Activated CD4-positive, alpha-beta T cell treated with anti-CD3 and anti-CD28 coated beads, Interleukin-2, amount 50 U/mL, for 24 hours (primary cell): ENCODE measurements around the gene DEPDC5.

Experiments
- DNase-seq, 2 donors: peaks; one replicate each; pipeline ENCODE4 v3.0.0-alpha.2; 2020; ENCODE audit warnings: low read depth in 1 of 2, low spot score in 1 of 2

Gene DEPDC5

GRCh38 chr22:31945443-31945855 is 191.6 kb downstream of the DEPDC5 start:
- DNase-seq = no peak

DNA sequence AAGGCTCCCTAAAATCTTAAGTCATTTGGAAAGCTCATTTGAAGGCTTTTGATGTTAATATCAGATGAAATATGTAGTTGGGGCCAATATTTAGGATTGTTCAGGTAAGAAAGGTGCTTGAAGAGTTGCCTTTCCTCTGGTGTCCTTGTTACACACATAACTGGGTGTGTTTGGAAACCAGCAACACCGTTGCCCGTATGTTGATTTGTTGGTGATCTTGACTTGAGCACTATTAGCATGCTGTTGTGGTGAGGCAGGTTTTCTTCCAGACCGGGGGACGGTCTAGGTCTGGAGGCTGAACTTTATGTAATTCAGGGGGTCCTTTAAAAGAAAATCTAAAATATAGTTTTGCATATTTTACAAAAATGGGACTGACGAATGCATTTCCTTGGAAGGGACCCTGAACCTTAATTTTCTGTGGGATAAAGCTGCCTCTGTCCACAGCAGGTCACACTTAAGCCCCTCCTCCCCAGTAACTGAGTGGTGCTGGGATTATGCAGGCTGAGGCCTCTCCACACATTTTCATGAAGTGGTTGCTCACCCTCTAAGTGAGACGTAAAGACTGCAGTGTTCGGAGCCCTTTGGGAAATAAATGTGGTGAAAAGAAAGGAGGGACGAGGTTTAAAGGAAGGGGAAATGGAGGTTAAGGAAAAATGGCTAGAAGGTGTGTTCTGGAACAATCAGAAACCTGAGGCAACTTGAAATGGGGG is 192.3 kb downstream of the DEPDC5 start:
- no peak for DNase-seq

DNA sequence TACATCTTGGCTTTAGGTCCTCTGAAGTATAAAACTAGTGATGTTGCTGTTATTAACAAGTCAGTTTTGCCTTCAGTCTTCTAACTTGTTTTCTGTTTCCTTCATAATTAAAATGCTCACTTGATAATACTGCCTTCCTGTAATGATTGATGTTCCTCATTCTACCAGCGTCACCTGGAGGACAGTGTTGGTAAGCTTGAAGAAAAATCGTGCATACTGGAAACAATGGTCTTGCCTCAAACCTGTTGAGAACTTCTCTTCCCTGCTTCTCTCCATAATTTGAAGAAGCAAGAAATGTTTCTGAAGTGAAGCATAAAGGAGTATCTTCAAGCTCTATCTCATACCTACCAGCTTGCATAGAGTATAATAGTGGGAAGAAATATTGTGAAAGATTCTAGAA is 193.5 kb downstream of the DEPDC5 start:
- no peak for DNase-seq

DNA sequence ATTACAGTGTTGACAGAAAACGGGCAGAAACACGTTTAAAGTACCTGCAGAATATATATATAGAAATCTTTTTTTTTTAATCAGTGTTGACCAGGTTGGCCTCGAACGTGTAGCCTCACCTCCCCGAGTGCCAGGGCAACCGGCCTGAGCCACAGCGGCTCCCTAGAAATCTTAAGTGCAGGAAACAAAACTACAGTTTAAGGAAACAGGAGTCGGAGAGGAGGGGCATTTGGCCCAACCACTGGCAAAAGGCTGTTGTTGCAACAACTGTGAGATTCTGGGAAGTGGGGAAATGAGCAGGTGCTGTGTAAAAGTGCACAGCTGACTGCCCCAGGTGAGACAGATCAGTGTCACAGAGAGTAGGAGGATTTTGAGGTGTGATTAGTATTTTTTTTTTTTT is 194.2 kb downstream of the DEPDC5 start:
- DNase-seq = no peak

DNA sequence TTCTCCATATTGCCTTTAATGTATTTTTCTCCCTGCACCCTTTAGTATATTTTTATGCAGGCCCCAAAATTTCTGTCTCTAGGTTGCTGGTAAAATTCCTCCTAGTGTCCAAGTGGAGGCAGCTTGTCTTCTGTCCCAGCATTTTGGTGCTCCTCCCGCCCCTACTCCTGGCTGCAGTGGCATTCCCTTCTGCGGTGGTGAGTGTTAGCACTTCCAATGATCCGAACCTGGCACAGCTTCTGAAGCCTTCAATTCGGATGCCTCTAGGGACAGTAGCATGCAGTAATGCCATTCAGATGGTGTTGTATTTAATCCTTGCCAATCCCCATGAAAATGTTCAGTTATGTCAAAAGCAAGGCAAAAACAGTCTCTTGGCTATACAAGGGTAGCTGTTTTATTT is 196.4 kb downstream of the DEPDC5 start:
- no peak for DNase-seq

DNA sequence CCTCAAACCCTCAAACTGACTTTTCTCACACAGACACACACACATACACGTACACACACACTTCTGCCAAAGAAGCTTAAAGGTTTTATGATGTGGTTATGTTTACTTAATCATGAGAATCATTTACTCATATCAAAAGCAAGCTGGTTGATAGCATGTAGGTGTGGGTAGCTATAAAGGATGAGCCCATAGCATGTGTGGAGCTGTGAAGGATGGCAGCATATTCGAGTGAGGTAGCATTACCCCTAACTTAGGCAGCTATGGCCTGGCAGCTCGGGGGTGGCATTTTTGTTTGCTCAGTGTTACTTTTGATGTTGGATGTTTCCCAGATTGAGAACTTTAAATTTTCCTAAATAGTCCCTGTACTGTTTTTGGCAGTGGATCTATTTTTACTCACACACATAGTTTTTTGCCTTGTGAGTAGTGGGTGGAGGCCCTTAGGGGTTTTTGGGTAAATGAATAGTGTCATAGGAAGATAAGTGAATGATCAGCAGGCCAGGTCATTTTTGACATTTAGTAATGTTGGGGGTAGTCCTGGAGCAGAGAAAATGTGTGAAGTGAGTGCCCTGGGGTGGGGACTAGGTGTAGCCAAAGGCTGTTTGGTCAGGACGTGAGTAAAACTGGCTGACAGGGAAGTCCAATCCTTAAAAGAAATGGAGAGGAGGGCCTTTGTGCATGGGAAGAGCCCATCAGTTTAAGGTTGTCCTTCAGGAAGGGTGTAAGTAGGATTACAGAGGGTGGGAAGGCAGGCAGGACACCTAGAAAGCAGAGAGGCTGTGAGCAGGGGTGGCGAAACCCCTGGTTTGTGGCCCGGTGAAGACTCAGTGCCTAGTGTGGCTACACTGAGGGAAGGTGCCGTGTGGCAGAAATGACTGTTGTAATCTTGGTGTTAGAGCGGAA is 197.6 kb downstream of the DEPDC5 start:
- no peak for DNase-seq

GRCh38 chr22:31952094-31952401 is 198.2 kb downstream of the DEPDC5 start:
- no peak for DNase-seq

DNA sequence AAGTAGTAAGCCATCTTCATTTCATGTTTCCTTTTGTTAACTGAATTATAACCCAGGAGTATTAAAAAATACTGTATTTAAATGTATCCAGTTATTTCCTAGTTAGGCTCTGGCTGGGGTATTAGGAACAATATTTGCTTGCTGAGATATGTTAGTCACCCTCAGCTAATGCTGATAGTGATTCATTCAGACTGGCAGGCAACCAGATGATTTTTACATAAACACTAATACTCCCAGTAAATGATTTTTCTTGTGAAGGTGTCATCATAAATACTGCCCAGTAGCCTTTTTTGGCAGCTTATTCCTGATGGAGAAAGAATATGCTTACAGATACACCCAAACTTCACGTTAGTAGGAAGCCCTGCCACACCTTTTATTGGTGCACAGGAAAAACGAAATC is 198.7 kb downstream of the DEPDC5 start:
- no peak for DNase-seq

- DNase-seq = no peak
Measured at GRCh38 chr22:31953261-31953660, 199.4 kb downstream of the DEPDC5 start.

DNA sequence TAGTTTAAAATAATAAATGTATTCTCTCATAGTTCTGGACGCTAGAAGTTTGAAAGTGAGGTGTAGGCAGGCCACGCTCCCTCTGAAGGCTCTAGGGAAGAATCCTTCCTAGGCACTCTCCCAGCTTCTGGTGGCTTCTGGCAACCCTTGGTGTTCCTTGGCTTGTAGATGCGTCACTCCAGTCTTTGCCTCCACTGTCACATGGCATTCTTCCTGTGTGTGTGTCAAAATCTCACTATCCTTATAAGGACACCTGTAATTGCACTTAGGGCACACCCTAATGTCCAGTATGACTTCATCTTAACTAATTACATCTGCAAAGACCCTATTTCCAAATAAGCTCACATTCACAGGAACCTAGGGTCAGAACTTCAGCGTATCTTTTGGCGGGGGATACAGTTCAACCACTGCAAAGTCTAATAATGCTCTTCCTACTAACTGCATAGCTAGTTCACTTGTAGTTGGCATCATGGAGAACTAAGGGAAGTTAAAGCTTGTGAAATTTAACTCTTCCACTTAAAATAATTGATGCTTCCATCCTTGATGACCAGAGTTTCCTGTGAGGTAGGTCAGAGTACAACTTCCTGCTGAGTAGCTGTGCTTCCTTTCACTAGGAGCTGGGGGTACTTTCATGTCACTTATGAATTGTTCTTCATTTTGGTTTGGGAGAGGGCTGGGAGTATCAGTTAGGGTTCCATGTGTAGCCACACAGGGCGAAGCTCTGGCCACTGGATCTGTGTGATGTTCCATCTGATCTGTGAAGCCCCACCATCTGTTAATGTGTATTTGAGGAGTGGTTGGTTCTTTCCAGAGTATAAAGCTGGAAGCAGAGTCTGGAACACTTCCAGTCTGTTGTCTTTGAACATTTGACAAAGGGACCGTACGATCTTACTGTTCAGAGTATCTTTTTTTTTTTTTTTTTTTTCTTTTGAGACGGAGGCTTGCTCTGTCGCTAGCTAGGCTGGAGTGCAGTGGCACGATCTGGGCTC is 201.0 kb downstream of the DEPDC5 start:
- no peak for DNase-seq

GRCh38 chr22:31956360-31956759 is 202.5 kb downstream of the DEPDC5 start:
- no peak for DNase-seq
